Endothelial cell of umbilical vein (primary cell): ENCODE measurements around the gene PLIN5. TPM values are rescaled to one million over a fixed set of nuclear protein-coding genes. Genes with fewer than 3 reads are reported as not detected.

Experiments used
- BruUV-seq: library from RNA; stranded (reverse); fragments of 400-500 nt; replicated peaks from 2 replicates; lab custom pipeline; 2021; lab: Mats Ljungman, UMichigan
- CTCF ChIA-PET: fragments of 300-600, 350-600 bp; sonication (Branson Sonifier 250); formaldehyde crosslinking; loops from one replicate; lab custom pipeline; 2021; ENCODE audit warnings: antibody characterized with exemption, inconsistent platforms; lab: Charles Lee
- POLR2A ChIA-PET: fragments of 300-600, 350-600 bp; sonication (Branson Sonifier 250); formaldehyde crosslinking; loops from one replicate; lab custom pipeline; 2021; ENCODE audit warnings: antibody characterized with exemption, inconsistent platforms; lab: Charles Lee
- DNase-seq: peaks from one replicate; pipeline ENCODE4 v3.0.0-alpha.2; 2011; ENCODE audit warnings: low read depth, low spot score
- FAIRE-seq: peaks from 2 replicates; lab custom pipeline; 2011; peaks lifted over from hg19 to GRCh38; lab: Jason Lieb, UNC
- H2AFZ ChIP-seq: 2 replicates; pipeline ENCODE4 v1.6.0; 2012; ENCODE audit warnings: low read depth, low read length, control low read depth, inconsistent platforms
- H3K27ac ChIP-seq: 2 replicates; pipeline ENCODE4 v1.5.1; 2011; ENCODE audit warnings: low read depth, mild to moderate bottlenecking, control low read depth, low read length, moderate library complexity; ENCODE audit not compliant: insufficient read depth
- H3K27me3 ChIP-seq, 2 experiments: 2 replicates each; pipeline versions ENCODE4 v1.6.0 to v1.6.1; 2011; ENCODE audit warnings: low read length in 2 of 2, mixed read lengths in 1 of 2; ENCODE audit not compliant: control insufficient read depth in 2 of 2, insufficient read depth in 2 of 2
- H3K36me3 ChIP-seq, 2 experiments: 2 replicates in 1 of 2; 3 replicates in 1 of 2; pipeline ENCODE4 v1.5.1; 2011; ENCODE audit warnings: low read length in 2 of 2, mild to moderate bottlenecking in 1 of 2, moderate library complexity in 1 of 2; ENCODE audit not compliant: control insufficient read depth in 2 of 2, insufficient read depth in 2 of 2; ENCODE audit errors: extremely low read depth in 1 of 2
- H3K4me1 ChIP-seq: 3 replicates; pipeline ENCODE4 v1.5.1; 2011; ENCODE audit warnings: mild to moderate bottlenecking, low read length; ENCODE audit not compliant: control insufficient read depth, insufficient read depth; ENCODE audit errors: extremely low read depth
- H3K4me2 ChIP-seq: 2 replicates; pipeline ENCODE4 v1.6.1; 2011; ENCODE audit warnings: low read length, control low read depth, mixed read lengths; ENCODE audit not compliant: insufficient read depth
- H3K4me3 ChIP-seq, 3 experiments: fragments of 200-600 bp in 1 of 3; sonication (generic), shearing (Covaris generic) in 1 of 3; replicated peaks in 1 of 3; 2 replicates each; pipeline ENCODE4 v1.5.1; 2011 to 2016; ENCODE audit warnings: control low read depth in 3 of 3, low read length in 3 of 3, mild to moderate bottlenecking in 2 of 3, inconsistent platforms in 1 of 3, low read depth in 1 of 3, moderate library complexity in 1 of 3; ENCODE audit not compliant: insufficient read depth in 1 of 3
- H3K79me2 ChIP-seq: 2 replicates; pipeline ENCODE4 v1.6.0; 2012; ENCODE audit warnings: low read length, inconsistent platforms; ENCODE audit not compliant: control insufficient read depth, insufficient read depth
- H3K9ac ChIP-seq: replicated peaks from 2 replicates; pipeline ENCODE3; 2011; ENCODE audit warnings: low read length, control low read depth; ENCODE audit not compliant: insufficient read depth; ENCODE audit errors: extremely low read depth
- H3K9me1 ChIP-seq: replicated peaks from 3 replicates; pipeline ENCODE4 v1.6.0; 2011; ENCODE audit warnings: mild to moderate bottlenecking, low read length; ENCODE audit not compliant: control insufficient read depth, insufficient read depth; ENCODE audit errors: extremely low read depth
- H3K9me3 ChIP-seq: replicated peaks from 2 replicates; pipeline ENCODE4 v1.5.1; 2012; ENCODE audit warnings: low read length, inconsistent platforms; ENCODE audit not compliant: control insufficient read depth, insufficient read depth
- H4K20me1 ChIP-seq: replicated peaks from 2 replicates; pipeline ENCODE3; 2011; ENCODE audit warnings: mild to moderate bottlenecking, low read length; ENCODE audit not compliant: control insufficient read depth, insufficient read depth; ENCODE audit errors: extremely low read depth
- EZH2 ChIP-seq: IDR thresholded peaks from 2 replicates; pipeline ENCODE4 v1.6.1; 2012; ENCODE audit warnings: borderline replicate concordance, low read depth, mild to moderate bottlenecking, moderate library complexity, low read length, inconsistent platforms; ENCODE audit not compliant: severe bottlenecking
- FOS ChIP-seq: IDR thresholded peaks from 2 replicates; pipeline ENCODE4 v1.6.1; 2011; ENCODE audit warnings: mild to moderate bottlenecking, low read length, moderate library complexity, borderline replicate concordance; ENCODE audit not compliant: insufficient read depth
- JUN ChIP-seq: IDR thresholded peaks from 2 replicates; pipeline ENCODE4 v1.6.1; 2011; ENCODE audit warnings: borderline replicate concordance, low read depth; ENCODE audit not compliant: insufficient read length, insufficient read depth
- POLR2AphosphoS5 ChIP-seq: IDR thresholded peaks from 2 replicates; pipeline ENCODE4 v1.6.1; 2012; ENCODE audit warnings: low read depth, mild to moderate bottlenecking, control low read depth, low read length, moderate library complexity; ENCODE audit not compliant: insufficient read depth
- dilution Hi-C: fragments of 300-500 bp; cut with MboI; formaldehyde crosslinking; loops from one replicate; pipeline ENCODE4 v1.15.0; 2019; ENCODE audit warnings: low sequenced_read_pairs; ENCODE audit not compliant: extremely low pct_ligation_motif_present
- intact Hi-C: fragments of 100-400 bp; cut with micrococcal nuclease; formaldehyde crosslinking; loops from one replicate; pipeline ENCODE4 v1.10.0; 2022
- polyA plus RNA-seq, 4 experiments: library from polyadenylated mRNA; depleted of rRNA in 3 of 4; stranded (reverse) in 3 of 4; unstranded in 1 of 4; fragments of >200 nt; gene quantifications; 2 replicates each; pipeline versions ENCODE4 v1.2.1 to v1.2.3, GENCODE V29; 2011 to 2012; ENCODE audit warnings: missing spikeins in 1 of 4
- total RNA-seq: library from RNA; stranded (reverse); gene quantifications from 2 replicates; pipeline ENCODE4 v1.2.3, GENCODE V29; 2021

The PLIN5 gene
- total and polyA plus RNA-seq, 2 donors (not counting 3 experiments of a cell fraction or from before 2014, with no cell fraction given), result 0.17 to 0.24 TPM

GRCh38 chr19:4506449-4507149, 28.4 kb downstream of the PLIN5 start:
- H3K9me3 ChIP-seq, result no peaks in the 10 kb centered on the region
- DNase-seq, result peak; percentile 69
- H3K27ac ChIP-seq, result peak overlapping the region; percentile 7
- ChIA-PET CTCF (interaction anchor here (1.0 to 4.7 kb wide), 2 partner anchors 10 to 18 kb away, joined by 7 to 54 read pairs; no protein-coding TSS in a partner anchor), POLR2A (interaction anchor here (0.6 kb wide), 1 partner anchor 151 kb away, joined by 5 read pairs; no protein-coding TSS in a partner anchor)
- H3K36me3 ChIP-seq, result peaks cover 3 to 13% of the 10 kb centered on the region in 2 experiments
- no peaks in the 10 kb centered on the region for H4K20me1 ChIP-seq
- no peaks in the 10 kb centered on the region for H3K27me3 ChIP-seq
- no peak overlapping the region for H3K4me2 ChIP-seq
- no peaks in the 10 kb centered on the region for H3K9me1 ChIP-seq
- no TSS peak for BruUV-seq
- TF ChIP-seq EZH2 (no peak), JUN (peak; percentile 63), FOS (peak; percentile 88), POLR2AphosphoS5 (peak; percentile 31)
- no peak overlapping the region for H3K4me3 ChIP-seq
- no peaks in the 10 kb centered on the region for H3K79me2 ChIP-seq
- peaks cover 10% of the 10 kb centered on the region for H3K4me1 ChIP-seq
- dilution Hi-C loops, result no loop called here
- intact Hi-C loops, result no loop called here
- no peak overlapping the region for H3K9ac ChIP-seq
- peak; percentile 88 for FAIRE-seq
- H2AFZ ChIP-seq, result no peak overlapping the region
